ENCODE results near the gene DACH1. TPM values are rescaled to one million over a fixed set of nuclear protein-coding genes. Genes with fewer than 3 reads are reported as not detected.

Gene DACH1
- total RNA-seq, 1 experiment from 2014 or later: not detected

- H3K27ac ChIP-seq (ENCODE audit: low read depth, low read length): no peak overlapping the region
Observed at GRCh38 chr13:71865874-71866334, 1.1 kb downstream of the DACH1 start.

GRCh38 chr13:71864986-71865873, 1.8 kb downstream of the DACH1 start:
- no peak overlapping the region for H3K9ac ChIP-seq (ENCODE audit: low read length)
- H3K4me3 ChIP-seq (replicated peaks in 1 of 2; ENCODE audit: low read depth in 1 of 2, low read length in 2 of 2): no peak overlapping the region
- H3K27me3 ChIP-seq (ENCODE audit: insufficient read depth, low read length): no peaks in the 10 kb centered on the region
- H3K27ac ChIP-seq (ENCODE audit: low read depth, low read length): no peak overlapping the region
- BruUV-seq (replicated peaks): no TSS peak
- DNase-seq (ENCODE audit: low read depth, low spot score) (no peak), ATAC-seq (no peak)
- no peaks in the 10 kb centered on the region for H3K36me3 ChIP-seq (ENCODE audit: control insufficient read depth in 1 of 2, insufficient read depth in 2 of 2, low read length in 2 of 2)
- H3K4me2 ChIP-seq (ENCODE audit: low read length): no peak overlapping the region
- no peaks in the 10 kb centered on the region for H4K20me1 ChIP-seq (ENCODE audit: insufficient read depth)
- H3K79me2 ChIP-seq (ENCODE audit: insufficient read depth, low read length): no peaks in the 10 kb centered on the region
- CTCF ChIA-PET: no interaction called here
- H3K9me3 ChIP-seq (ENCODE audit: control insufficient read depth in 1 of 2, insufficient read depth in 1 of 2, low read depth in 1 of 2, low read length in 2 of 2): no peaks in the 10 kb centered on the region; a peak in 1 of 4 replicates
- POLR2A ChIA-PET: no interaction called here
- H2AFZ ChIP-seq (ENCODE audit: low read depth, low read length, poor library complexity, severe bottlenecking): no peak overlapping the region
- H3K4me1 ChIP-seq (ENCODE audit: control insufficient read depth in 1 of 2, insufficient read depth in 2 of 2, low read length in 2 of 2): no peaks in the 10 kb centered on the region
- H3K9me2 ChIP-seq (ENCODE audit: insufficient read depth): no peaks in the 10 kb centered on the region
- no peak for TF ChIP-seq YY1 (IDR thresholded peaks at IDR 0.05; ENCODE audit: extremely low read depth, insufficient replicate concordance, low read depth, low read length)
- TF ChIP-seq ZBTB33 (IDR thresholded peaks at IDR 0.05; ENCODE audit: extremely low read depth, insufficient replicate concordance, low read length): no peak
- no peak for TF ChIP-seq CEBPB (IDR thresholded peaks at IDR 0.05; ENCODE audit: low read depth)
- TF ChIP-seq SIN3A (IDR thresholded peaks at IDR 0.05; ENCODE audit: low read depth): no peak
- no peak for TF ChIP-seq ATF3 (IDR thresholded peaks at IDR 0.05)
- intact Hi-C loops (cut with micrococcal nuclease): no loop called here
- RAD21 ChIA-PET (ENCODE audit: low non-redundant PET in 1 of 2, low total read pairs in 2 of 2, uncharacterized antibody in 2 of 2, unreplicated experiment in 2 of 2): no interaction called here

More at GRCh38 chr13:71865874-71866334, 1.1 kb downstream of the DACH1 start:
- H3K27me3 ChIP-seq (ENCODE audit: insufficient read depth, low read length): no peaks in the 10 kb centered on the region
- H3K36me3 ChIP-seq (ENCODE audit: control insufficient read depth in 1 of 2, insufficient read depth in 2 of 2, low read length in 2 of 2): no peaks in the 10 kb centered on the region
- no peak overlapping the region for H3K9ac ChIP-seq (ENCODE audit: low read length)
- ATAC-seq: no peak
- no peak for DNase-seq (ENCODE audit: low read depth, low spot score)
- no peaks in the 10 kb centered on the region; a peak in 1 of 4 replicates for H3K9me3 ChIP-seq (ENCODE audit: control insufficient read depth in 1 of 2, insufficient read depth in 1 of 2, low read depth in 1 of 2, low read length in 2 of 2)
- CTCF ChIA-PET: no interaction called here
- no peaks in the 10 kb centered on the region for H3K79me2 ChIP-seq (ENCODE audit: insufficient read depth, low read length)
- H3K9me2 ChIP-seq (ENCODE audit: insufficient read depth): no peaks in the 10 kb centered on the region
- H3K4me3 ChIP-seq (replicated peaks in 1 of 2; ENCODE audit: low read depth in 1 of 2, low read length in 2 of 2): no peak overlapping the region
- no peaks in the 10 kb centered on the region for H4K20me1 ChIP-seq (ENCODE audit: insufficient read depth)
- intact Hi-C loops (cut with micrococcal nuclease): no loop called here
- POLR2A ChIA-PET: no interaction called here
- no TSS peak for BruUV-seq (replicated peaks)
- RAD21 ChIA-PET (ENCODE audit: low non-redundant PET in 1 of 2, low total read pairs in 2 of 2, uncharacterized antibody in 2 of 2, unreplicated experiment in 2 of 2): no interaction called here
- H3K4me2 ChIP-seq (ENCODE audit: low read length): no peak overlapping the region
- H2AFZ ChIP-seq (ENCODE audit: low read depth, low read length, poor library complexity, severe bottlenecking): no peak overlapping the region
- no peaks in the 10 kb centered on the region for H3K4me1 ChIP-seq (ENCODE audit: control insufficient read depth in 1 of 2, insufficient read depth in 2 of 2, low read length in 2 of 2)
- no peak for TF ChIP-seq MAX (IDR thresholded peaks at IDR 0.05)

Data from HCT116 (cell line).